A673 (cell line): ENCODE results near the gene SNTB2.

Source experiments
- EZH2 ChIP-seq: fragments of 200-600 bp; sonication (generic); IDR thresholded peaks from 2 replicates; pipeline ENCODE4 v1.6.1; 2017; ENCODE audit warnings: borderline replicate concordance, low read depth, mild to moderate bottlenecking, mixed read lengths, antibody characterized with exemption, low read length; ENCODE audit not compliant: poor library complexity, severe bottlenecking
- TF ChIP-seq, protein P1 (sequence below): fragments of 300-800, 200-600 bp; sonication (generic); conservative IDR thresholded peaks from 2 replicates; pipeline ENCODE4 v1.5.1; 2017; ENCODE audit warnings: low read depth, mild to moderate bottlenecking, antibody characterized with exemption, low read length, moderate library complexity, mixed read lengths

- TF ChIP-seq, protein P1, sequence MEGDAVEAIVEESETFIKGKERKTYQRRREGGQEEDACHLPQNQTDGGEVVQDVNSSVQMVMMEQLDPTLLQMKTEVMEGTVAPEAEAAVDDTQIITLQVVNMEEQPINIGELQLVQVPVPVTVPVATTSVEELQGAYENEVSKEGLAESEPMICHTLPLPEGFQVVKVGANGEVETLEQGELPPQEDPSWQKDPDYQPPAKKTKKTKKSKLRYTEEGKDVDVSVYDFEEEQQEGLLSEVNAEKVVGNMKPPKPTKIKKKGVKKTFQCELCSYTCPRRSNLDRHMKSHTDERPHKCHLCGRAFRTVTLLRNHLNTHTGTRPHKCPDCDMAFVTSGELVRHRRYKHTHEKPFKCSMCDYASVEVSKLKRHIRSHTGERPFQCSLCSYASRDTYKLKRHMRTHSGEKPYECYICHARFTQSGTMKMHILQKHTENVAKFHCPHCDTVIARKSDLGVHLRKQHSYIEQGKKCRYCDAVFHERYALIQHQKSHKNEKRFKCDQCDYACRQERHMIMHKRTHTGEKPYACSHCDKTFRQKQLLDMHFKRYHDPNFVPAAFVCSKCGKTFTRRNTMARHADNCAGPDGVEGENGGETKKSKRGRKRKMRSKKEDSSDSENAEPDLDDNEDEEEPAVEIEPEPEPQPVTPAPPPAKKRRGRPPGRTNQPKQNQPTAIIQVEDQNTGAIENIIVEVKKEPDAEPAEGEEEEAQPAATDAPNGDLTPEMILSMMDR = no peak
- no peak for TF ChIP-seq EZH2
Observed at GRCh38 chr16:69338557-69339288, 151.8 kb downstream of the SNTB2 start.
